Measurements from ENCODE around the gene CTCF. TPM values are rescaled to one million over a fixed set of nuclear protein-coding genes. Genes with fewer than 3 reads are reported as not detected.

The CTCF gene
- total RNA-seq, 2 donors from 2014 or later: 37.0 to 47.3 TPM

DNA sequence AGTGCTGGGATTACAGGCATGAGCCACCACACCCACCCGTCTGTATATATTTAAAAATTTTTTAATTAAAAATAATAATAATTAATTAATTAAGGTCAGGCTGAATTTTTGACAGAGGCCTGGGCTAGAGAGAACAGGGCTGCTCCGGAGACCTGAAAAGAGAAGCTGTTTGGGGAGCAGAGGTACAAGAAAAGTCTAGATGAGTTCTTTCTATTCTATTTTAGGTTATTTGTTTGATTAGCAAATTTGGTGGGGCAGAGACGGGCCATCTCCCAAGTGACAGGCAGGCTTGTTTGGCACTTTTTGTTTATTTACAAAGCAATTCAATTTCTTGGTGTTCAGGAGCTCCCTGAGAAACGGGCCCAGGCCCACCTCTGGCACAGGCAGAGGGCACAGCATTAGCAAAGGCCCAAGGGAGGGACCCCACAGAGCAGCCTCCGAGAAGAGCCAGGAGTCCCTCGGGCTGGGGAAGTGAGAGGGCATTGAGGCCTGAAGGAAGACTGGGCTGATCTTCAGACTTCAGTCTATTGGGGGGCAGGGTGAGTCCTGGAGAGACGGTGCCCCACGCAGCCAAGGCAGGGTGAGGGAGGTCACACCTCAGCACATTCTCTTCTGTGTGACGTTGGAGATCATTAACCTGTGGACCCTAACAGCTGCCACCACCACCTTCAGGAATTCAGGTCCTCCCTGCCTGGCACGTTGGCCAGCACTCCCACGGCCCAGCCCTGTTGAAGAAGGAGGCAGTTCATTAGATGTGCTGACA lies 44.5 kb upstream of the CTCF start:
- no peaks in the 10 kb centered on the region for H3K36me3 ChIP-seq
- no peak overlapping the region for H3K27ac ChIP-seq
- H3K27me3 ChIP-seq: no peaks in the 10 kb centered on the region
- no peaks in the 10 kb centered on the region for H3K9me3 ChIP-seq
- H3K4me1 ChIP-seq: no peaks in the 10 kb centered on the region
- peak overlapping the region in 1 of 2 donors; percentile 37 for H3K9ac ChIP-seq (ENCODE audit: low read depth in 2 of 2, low read length in 2 of 2)
- TF ChIP-seq, protein P1, sequence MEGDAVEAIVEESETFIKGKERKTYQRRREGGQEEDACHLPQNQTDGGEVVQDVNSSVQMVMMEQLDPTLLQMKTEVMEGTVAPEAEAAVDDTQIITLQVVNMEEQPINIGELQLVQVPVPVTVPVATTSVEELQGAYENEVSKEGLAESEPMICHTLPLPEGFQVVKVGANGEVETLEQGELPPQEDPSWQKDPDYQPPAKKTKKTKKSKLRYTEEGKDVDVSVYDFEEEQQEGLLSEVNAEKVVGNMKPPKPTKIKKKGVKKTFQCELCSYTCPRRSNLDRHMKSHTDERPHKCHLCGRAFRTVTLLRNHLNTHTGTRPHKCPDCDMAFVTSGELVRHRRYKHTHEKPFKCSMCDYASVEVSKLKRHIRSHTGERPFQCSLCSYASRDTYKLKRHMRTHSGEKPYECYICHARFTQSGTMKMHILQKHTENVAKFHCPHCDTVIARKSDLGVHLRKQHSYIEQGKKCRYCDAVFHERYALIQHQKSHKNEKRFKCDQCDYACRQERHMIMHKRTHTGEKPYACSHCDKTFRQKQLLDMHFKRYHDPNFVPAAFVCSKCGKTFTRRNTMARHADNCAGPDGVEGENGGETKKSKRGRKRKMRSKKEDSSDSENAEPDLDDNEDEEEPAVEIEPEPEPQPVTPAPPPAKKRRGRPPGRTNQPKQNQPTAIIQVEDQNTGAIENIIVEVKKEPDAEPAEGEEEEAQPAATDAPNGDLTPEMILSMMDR (IDR thresholded peaks at IDR 0.05): no peak
- no peak for DNase-seq
- no peak overlapping the region for H3K4me3 ChIP-seq
- intact Hi-C loops (cut with DNase I): no loop called here

DNA sequence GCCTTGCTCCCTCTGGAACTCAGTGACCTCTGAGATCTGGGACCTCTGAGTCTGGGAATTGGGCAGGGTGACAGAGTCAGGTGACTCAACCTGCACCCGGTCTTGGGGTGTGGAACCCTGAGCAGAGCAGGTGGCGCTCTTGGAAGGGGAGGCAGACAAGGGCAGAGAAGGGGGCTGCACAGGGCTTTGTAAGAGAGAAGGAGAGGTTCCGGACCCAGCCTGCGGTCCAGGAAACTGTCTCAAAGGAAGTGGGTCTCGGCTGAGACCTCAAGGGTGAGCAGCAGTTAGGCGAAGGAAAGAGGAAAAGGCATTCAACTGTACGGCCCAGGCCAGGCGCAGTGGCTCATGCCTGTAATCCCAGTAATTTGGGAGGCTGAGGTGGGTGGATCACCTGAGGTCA lies 43.6 kb upstream of the CTCF start:
- no peak overlapping the region for H3K9ac ChIP-seq (ENCODE audit: low read depth in 2 of 2, low read length in 2 of 2)
- TF ChIP-seq, protein P1 (IDR thresholded peaks at IDR 0.05): no peak
- H3K27me3 ChIP-seq: no peaks in the 10 kb centered on the region
- H3K4me1 ChIP-seq: no peaks in the 10 kb centered on the region
- intact Hi-C loops (cut with DNase I): no loop called here
- H3K4me3 ChIP-seq: no peak overlapping the region
- no peaks in the 10 kb centered on the region for H3K36me3 ChIP-seq
- no peak overlapping the region for H3K27ac ChIP-seq
- no peaks in the 10 kb centered on the region for H3K9me3 ChIP-seq
- no peak for DNase-seq

DNA sequence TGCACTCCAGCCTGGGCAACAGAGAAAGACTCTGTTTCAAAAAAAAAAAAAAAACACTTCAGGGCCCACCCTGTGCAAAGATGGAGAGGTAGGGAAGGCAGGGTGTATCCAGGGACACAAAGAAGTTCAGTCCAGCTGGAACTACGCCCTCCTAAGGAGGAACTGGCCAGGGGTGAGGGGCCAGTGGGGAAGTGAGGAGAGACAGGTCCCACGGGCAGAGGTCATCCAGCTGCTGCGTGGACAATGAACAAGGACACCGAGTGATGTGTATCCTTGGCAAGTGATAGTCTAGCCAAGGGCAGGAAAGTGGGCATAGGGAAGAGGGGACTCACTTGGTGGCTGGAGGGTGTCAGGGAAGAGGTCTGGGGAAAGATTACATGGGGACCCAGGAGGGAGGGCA lies 43.1 kb upstream of the CTCF start:
- Histone ChIP-seq H3K4me3 (no peak overlapping the region), H3K9me3 (no peaks in the 10 kb centered on the region), H3K36me3 (no peaks in the 10 kb centered on the region), H3K27me3 (no peaks in the 10 kb centered on the region), H3K9ac (ENCODE audit: low read depth in 2 of 2, low read length in 2 of 2) (no peak overlapping the region), H3K27ac (no peak overlapping the region), H3K4me1 (no peaks in the 10 kb centered on the region)
- no peak for DNase-seq
- TF ChIP-seq, protein P1 (IDR thresholded peaks at IDR 0.05): no peak
- intact Hi-C loops (cut with DNase I): no loop called here

DNA sequence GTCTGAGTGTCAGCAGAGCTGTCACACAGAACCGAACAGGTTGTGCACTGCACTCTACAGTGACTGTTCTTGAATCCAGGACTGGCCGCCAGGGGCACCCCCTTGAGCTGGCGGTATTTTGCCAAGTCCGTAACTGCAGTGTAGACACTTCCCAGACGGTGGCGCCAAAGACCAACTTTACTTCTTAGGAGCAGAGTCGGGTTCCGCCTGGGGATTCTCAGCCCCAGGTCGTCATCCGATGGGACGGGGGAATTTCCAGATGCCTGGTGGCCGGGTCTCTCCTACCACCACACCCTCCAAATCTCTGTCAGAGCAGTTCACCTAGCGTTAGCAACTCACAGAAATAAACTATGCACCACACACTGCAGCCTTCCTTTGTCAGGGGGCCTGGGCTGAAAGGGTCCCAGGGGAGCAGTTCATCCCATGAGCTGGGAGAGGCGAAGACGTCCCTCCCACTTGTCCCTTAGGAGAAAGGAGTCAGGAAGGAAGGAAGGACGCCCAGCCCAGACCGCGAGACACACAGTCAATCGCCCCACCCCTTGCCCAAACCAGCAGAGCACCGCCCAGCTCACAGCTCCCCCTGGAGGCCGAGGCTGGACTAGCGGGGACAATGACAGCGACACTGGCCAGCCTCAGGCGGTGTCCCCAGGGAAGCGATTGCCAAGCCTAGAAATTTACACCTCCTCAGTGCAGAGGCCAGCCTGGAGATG lies 41.1 kb upstream of the CTCF start:
- Histone ChIP-seq H3K27ac (peak overlapping the region; percentile 91), H3K4me3 (peak overlapping the region; percentile 17), H3K36me3 (no peaks in the 10 kb centered on the region), H3K9ac (ENCODE audit: low read depth in 2 of 2, low read length in 2 of 2) (peak overlapping the region in 1 of 2 donors; percentile 81), H3K9me3 (no peaks in the 10 kb centered on the region), H3K4me1 (no peaks in the 10 kb centered on the region), H3K27me3 (no peaks in the 10 kb centered on the region)
- intact Hi-C loops (cut with DNase I): loop anchor here (5.0 to 10.0 kb wide), 2 partner anchors 39 to 144 kb away; partner anchors contain the start of genes ACD, AGRP, ATP6V0D1 and C16orf86
- DNase-seq: peak; percentile 99
- TF ChIP-seq, protein P1 (IDR thresholded peaks at IDR 0.05): peak; percentile 72

DNA sequence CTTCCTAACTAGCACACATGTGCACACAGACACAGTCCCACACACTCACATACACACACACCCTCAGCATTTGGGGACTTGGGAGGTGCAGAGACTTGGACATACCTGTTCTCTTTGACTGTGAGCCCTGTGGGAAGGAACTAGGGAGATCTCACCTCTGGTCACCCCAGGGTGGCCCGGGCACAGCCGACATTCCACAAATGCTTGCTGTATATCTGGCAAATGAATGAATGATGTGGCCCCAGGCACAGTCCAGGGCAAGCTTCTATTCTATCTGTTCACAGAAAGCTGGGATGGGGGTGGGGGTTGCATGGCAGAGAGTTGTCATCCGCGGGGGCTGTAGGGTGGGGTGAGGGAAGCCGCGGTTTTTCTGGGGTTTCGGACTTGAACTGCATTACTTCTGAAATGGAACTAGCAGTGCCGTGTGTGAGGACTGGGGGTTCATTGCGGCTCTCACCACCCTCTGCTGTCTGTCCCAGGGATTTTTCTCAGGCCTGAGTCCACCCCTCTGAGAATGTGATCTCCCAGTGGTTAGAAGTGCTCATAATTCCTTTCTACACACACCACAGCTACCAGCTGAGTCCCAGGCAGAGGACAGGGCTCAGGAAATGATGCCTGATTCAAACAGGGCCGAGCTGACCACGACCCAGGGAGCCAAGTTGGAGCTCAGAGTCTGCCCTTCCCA lies 37.0 kb upstream of the CTCF start:
- peaks cover 1% of the 10 kb centered on the region for H3K27me3 ChIP-seq
- no peak for DNase-seq
- H3K36me3 ChIP-seq: no peaks in the 10 kb centered on the region
- intact Hi-C loops (cut with DNase I): loop anchor here (10.0 kb wide), 1 partner anchor 139 kb away; the partner anchor contains the start of genes ACD, C16orf86, ENKD1 and PARD6A
- H3K4me3 ChIP-seq: no peak overlapping the region
- H3K4me1 ChIP-seq: peaks cover 9% of the 10 kb centered on the region
- no peaks in the 10 kb centered on the region for H3K9me3 ChIP-seq
- no peak overlapping the region for H3K27ac ChIP-seq
- no peak overlapping the region for H3K9ac ChIP-seq (ENCODE audit: low read depth in 2 of 2, low read length in 2 of 2)
- TF ChIP-seq, protein P1 (IDR thresholded peaks at IDR 0.05): no peak
